K562 (cell line): ENCODE measurements around the gene ADAM19. TPM values are rescaled to one million over a fixed set of nuclear protein-coding genes. Genes with fewer than 3 reads are reported as not detected.

Source experiments
- ATAC-seq: fragments of 200-7000 bp; cut with Tn5 transposase; 3 replicates; pipeline ENCODE4 v1.9.1; 2020; ENCODE audit warnings: moderate library complexity
- BruUV-seq: library from RNA; stranded (reverse); fragments of 400-500 nt; replicated peaks from 2 replicates; lab custom pipeline; 2021; lab: Mats Ljungman, UMichigan
- CTCF ChIA-PET: fragments of 300-600 bp; formaldehyde crosslinking; extraction: SDS; loops from one replicate; lab custom pipeline; 2021; ENCODE audit warnings: low intra/inter-chr PET ratio; lab: Yijun Ruan, JAX
- POLR2A ChIA-PET: fragments of 300-600, 350-650 bp; sonication (Branson Sonifier 250); formaldehyde crosslinking; extraction: SDS; loops from one replicate; lab custom pipeline; 2021; ENCODE audit warnings: antibody characterized with exemption, inconsistent platforms; lab: Yijun Ruan, JAX
- DNase-seq, 4 experiments: peaks; one replicate each; pipeline versions ENCODE4 v3.0.0 to v3.0.0-alpha.2; 2011 to 2018; ENCODE audit warnings: low spot score in 3 of 4, mixed read lengths in 3 of 4; ENCODE audit errors: extremely low read depth in 1 of 4
- FAIRE-seq: peaks from 2 replicates; lab custom pipeline; 2011; peaks lifted over from hg19 to GRCh38; lab: Jason Lieb, UNC
- H2AFZ ChIP-seq: 2 replicates; pipeline ENCODE4 v1.6.0; 2011; ENCODE audit warnings: low read depth, low read length, control low read depth, inconsistent platforms
- H3K27ac ChIP-seq: fragments of 200-600 bp; 3 replicates; pipeline ENCODE4 v1.8.0; 2011; ENCODE audit warnings: low read depth, mild to moderate bottlenecking, control low read depth, inconsistent platforms, low read length, moderate library complexity, mixed read lengths; ENCODE audit errors: extremely low read depth
- H3K27me3 ChIP-seq, 2 experiments: fragments of 300-600 bp in 1 of 2; 2 replicates in 1 of 2; 3 replicates in 1 of 2; pipeline versions ENCODE4 v1.6.0 to v1.8.0; 2011; ENCODE audit warnings: inconsistent platforms in 2 of 2, low read length in 2 of 2, mild to moderate bottlenecking in 1 of 2, mixed read lengths in 1 of 2, moderate library complexity in 1 of 2; ENCODE audit not compliant: control insufficient read depth in 2 of 2, insufficient read depth in 2 of 2
- H3K36me3 ChIP-seq: fragments of 300-600 bp; 3 replicates; pipeline ENCODE4 v1.8.0; 2011; ENCODE audit warnings: mild to moderate bottlenecking, low read length, inconsistent platforms; ENCODE audit not compliant: control insufficient read depth, insufficient read depth
- H3K4me1 ChIP-seq, 2 experiments: fragments of 200-600 bp in 1 of 2; replicated peaks in 1 of 2; 2 replicates in 1 of 2; 3 replicates in 1 of 2; pipeline versions ENCODE4 v1.5.1 to v1.8.0; 2011; ENCODE audit warnings: inconsistent platforms in 2 of 2, low read length in 2 of 2, mild to moderate bottlenecking in 1 of 2, mixed read lengths in 1 of 2, moderate library complexity in 1 of 2; ENCODE audit not compliant: control insufficient read depth in 2 of 2, insufficient read depth in 2 of 2
- H3K4me2 ChIP-seq: 2 replicates; pipeline ENCODE4 v1.6.1; 2011; ENCODE audit warnings: low read length, control low read depth, inconsistent platforms, mixed read lengths; ENCODE audit not compliant: insufficient read depth
- H3K4me3 ChIP-seq: fragments of 200-600 bp; sonication (generic), shearing (Covaris generic); 2 replicates; pipeline ENCODE4 v1.5.1; 2016; ENCODE audit warnings: control low read depth, inconsistent platforms
- H3K79me2 ChIP-seq: fragments of 200-600 bp; 3 replicates; pipeline ENCODE4 v1.8.0; 2011; ENCODE audit warnings: low read length, inconsistent platforms; ENCODE audit not compliant: control insufficient read depth, insufficient read depth
- H3K9ac ChIP-seq, 2 experiments: 2 replicates each; pipeline versions ENCODE4 v1.6.0 to v1.6.1; 2011; ENCODE audit warnings: low read depth in 2 of 2, low read length in 2 of 2, control low read depth in 1 of 2, inconsistent platforms in 1 of 2, mild to moderate bottlenecking in 1 of 2, mixed read lengths in 1 of 2; ENCODE audit not compliant: insufficient read depth in 1 of 2
- H3K9me1 ChIP-seq: one replicate; pipeline ENCODE4 v1.6.0; 2011; ENCODE audit warnings: inconsistent platforms, mild to moderate bottlenecking, low read length, moderate library complexity; ENCODE audit not compliant: control insufficient read depth, insufficient read depth
- H3K9me3 ChIP-seq: replicated peaks from 2 replicates; pipeline ENCODE4 v1.5.1; 2011; ENCODE audit warnings: low read depth, low read length, inconsistent platforms; ENCODE audit not compliant: control insufficient read depth, insufficient read depth
- H4K20me1 ChIP-seq: replicated peaks from 2 replicates; pipeline ENCODE4 v1.6.1; 2011; ENCODE audit warnings: low read length, inconsistent platforms, mixed read lengths; ENCODE audit not compliant: control insufficient read depth, insufficient read depth
- ARID1B ChIP-seq: fragments of 450-650 bp; IDR thresholded peaks from 2 replicates; pipeline ENCODE4 v1.6.1; 2016; ENCODE audit warnings: antibody characterized with exemption, mild to moderate bottlenecking, inconsistent platforms
- DPF2 ChIP-seq: fragments of 450-650 bp; IDR thresholded peaks from 2 replicates; pipeline ENCODE4 v1.6.1; 2016
- EP400 ChIP-seq: fragments of 450-650 bp; IDR thresholded peaks from 2 replicates; pipeline ENCODE4 v1.6.1; 2017; ENCODE audit warnings: antibody characterized with exemption, mild to moderate bottlenecking, moderate library complexity
- RUNX1 ChIP-seq: sonication (generic); IDR thresholded peaks from 2 replicates; pipeline ENCODE4 v1.6.1; 2016; ENCODE audit warnings: antibody characterized with exemption, low read depth
- SREBF1 ChIP-seq: fragments of 150-350 bp; IDR thresholded peaks from 2 replicates; pipeline ENCODE4 v1.6.1; 2014; ENCODE audit warnings: antibody characterized with exemption, low read depth, low read length, borderline replicate concordance
- ZNF217 ChIP-seq: sonication (generic); formaldehyde crosslinking; IDR thresholded peaks from 2 replicates; pipeline ENCODE4 v1.8.0; 2022; ENCODE audit warnings: mild to moderate bottlenecking, missing genetic modification reagents
- WGBS: fragments of 100-300 bp; shearing (Covaris generic); methylation state at CpG from one replicate; pipeline ENCODE4 v1.1.6; 2016; ENCODE audit warnings: low coverage, mixed read lengths; ENCODE audit not compliant: insufficient coverage; ENCODE audit errors: missing lambda C conversion rate; 5-methylcytosine and 5-hydroxymethylcytosine counted together
- in situ Hi-C: fragments of 300-500 bp; cut with MboI; formaldehyde crosslinking; loops from 4 replicates; pipeline ENCODE4 v1.15.0; 2018; ENCODE audit warnings: inconsistent platforms, mixed read lengths
- intact Hi-C: fragments of 100-400 bp; cut with micrococcal nuclease; formaldehyde crosslinking; loops from 2 replicates; pipeline ENCODE4 v1.14.2; 2022
- polyA plus RNA-seq, 8 experiments: library from polyadenylated mRNA; depleted of rRNA in 4 of 8; stranded (reverse) in 5 of 8; unstranded in 3 of 8; fragments of >200 nt; fragmentation: Nextera tagmentation in 2 of 8; fragmentation: Illumina TruSeq in 1 of 8; extraction: Ambion mirVana in 2 of 8; extraction: Trizol in 1 of 8; gene quantifications; 2 replicates each; pipeline versions ENCODE4 v1.2.1 to v1.2.3, GENCODE V29; 2011 to 2014; ENCODE audit warnings: inconsistent platforms in 1 of 8, missing spikeins in 1 of 8
- total RNA-seq, 7 experiments: library from RNA; depleted of rRNA in 6 of 7; stranded (reverse); fragments of >200 nt in 6 of 7; fragmentation: Illumina TruSeq in 2 of 7; extraction: Trizol in 2 of 7; gene quantifications; 2 replicates each; pipeline versions ENCODE4 v1.2.1 to v1.2.3, GENCODE V29; 2011 to 2021; ENCODE audit warnings: low replicate concordance in 1 of 7
- TF ChIP-seq, protein P1 (sequence below): sonication (generic); IDR thresholded peaks from 2 replicates; pipeline ENCODE4 v1.6.1; 2016
- TF ChIP-seq, protein P2 (sequence below): sonication (generic); formaldehyde crosslinking; IDR thresholded peaks from 2 replicates; pipeline ENCODE4 v1.8.0; 2022; ENCODE audit warnings: mild to moderate bottlenecking, missing genetic modification reagents, borderline replicate concordance
- TF ChIP-seq, protein P3 (sequence below): fragments of 450-650 bp; IDR thresholded peaks from 2 replicates; pipeline ENCODE4 v1.6.1; 2017; ENCODE audit warnings: antibody characterized with exemption
- TF ChIP-seq, protein P4 (sequence below): IDR thresholded peaks from 2 replicates; pipeline ENCODE4 v1.6.1; 2011; ENCODE audit not compliant: insufficient read length; ENCODE audit errors: extremely low read depth

The ADAM19 gene
- total and polyA plus RNA-seq, 9 of the 15 experiments (the other 6 are each of a cell fraction or from before 2014, with no cell fraction given), result 0.11 to 1.1 (median 0.43) TPM

DNA sequence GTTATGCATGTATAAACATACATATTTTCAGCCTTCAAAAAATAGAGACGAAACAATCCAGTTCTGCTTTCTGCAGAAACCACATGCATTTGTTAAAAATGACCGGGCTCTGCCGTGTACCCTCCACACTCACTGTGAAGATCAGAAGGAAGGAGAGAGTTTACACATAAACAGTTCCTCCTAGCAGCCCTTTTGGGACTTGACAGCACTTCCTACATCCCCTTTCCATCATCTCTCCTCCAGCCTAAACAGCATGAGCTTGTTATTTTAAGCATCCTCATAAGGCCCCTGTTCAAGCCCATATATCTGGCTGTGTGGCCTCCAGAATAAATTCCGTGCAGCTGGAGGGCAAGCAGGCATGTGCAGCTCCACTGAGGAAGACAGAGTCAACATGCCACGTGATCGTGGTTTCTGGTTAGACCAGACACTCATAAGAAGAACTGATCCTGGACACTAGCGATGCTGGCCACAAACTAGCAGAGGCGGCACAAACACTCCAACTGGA lies 73.4 kb downstream of the ADAM19 start:
- ChIA-PET POLR2A (no interaction called here), CTCF (no interaction called here)
- H2AFZ ChIP-seq, result no peak overlapping the region
- no peaks in the 10 kb centered on the region for H4K20me1 ChIP-seq
- DNase-seq (no peak), FAIRE-seq (no peak), ATAC-seq (no peak)
- no peak overlapping the region for H3K27ac ChIP-seq
- H3K4me2 ChIP-seq, result no peak overlapping the region
- no peak overlapping the region for H3K4me3 ChIP-seq
- no peaks in the 10 kb centered on the region for H3K9me3 ChIP-seq
- H3K9me1 ChIP-seq, result no peaks in the 10 kb centered on the region
- in situ Hi-C loops (no loop called here), intact Hi-C loops (no loop called here)
- no TSS peak for BruUV-seq
- TF ChIP-seq, protein P1, sequence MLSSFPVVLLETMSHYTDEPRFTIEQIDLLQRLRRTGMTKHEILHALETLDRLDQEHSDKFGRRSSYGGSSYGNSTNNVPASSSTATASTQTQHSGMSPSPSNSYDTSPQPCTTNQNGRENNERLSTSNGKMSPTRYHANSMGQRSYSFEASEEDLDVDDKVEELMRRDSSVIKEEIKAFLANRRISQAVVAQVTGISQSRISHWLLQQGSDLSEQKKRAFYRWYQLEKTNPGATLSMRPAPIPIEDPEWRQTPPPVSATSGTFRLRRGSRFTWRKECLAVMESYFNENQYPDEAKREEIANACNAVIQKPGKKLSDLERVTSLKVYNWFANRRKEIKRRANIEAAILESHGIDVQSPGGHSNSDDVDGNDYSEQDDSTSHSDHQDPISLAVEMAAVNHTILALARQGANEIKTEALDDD, result no peak
- TF ChIP-seq EP400 (no peak), ARID1B (no peak), ZNF217 (no peak), DPF2 (no peak), SREBF1 (no peak), RUNX1 (no peak)
- TF ChIP-seq, protein P2, sequence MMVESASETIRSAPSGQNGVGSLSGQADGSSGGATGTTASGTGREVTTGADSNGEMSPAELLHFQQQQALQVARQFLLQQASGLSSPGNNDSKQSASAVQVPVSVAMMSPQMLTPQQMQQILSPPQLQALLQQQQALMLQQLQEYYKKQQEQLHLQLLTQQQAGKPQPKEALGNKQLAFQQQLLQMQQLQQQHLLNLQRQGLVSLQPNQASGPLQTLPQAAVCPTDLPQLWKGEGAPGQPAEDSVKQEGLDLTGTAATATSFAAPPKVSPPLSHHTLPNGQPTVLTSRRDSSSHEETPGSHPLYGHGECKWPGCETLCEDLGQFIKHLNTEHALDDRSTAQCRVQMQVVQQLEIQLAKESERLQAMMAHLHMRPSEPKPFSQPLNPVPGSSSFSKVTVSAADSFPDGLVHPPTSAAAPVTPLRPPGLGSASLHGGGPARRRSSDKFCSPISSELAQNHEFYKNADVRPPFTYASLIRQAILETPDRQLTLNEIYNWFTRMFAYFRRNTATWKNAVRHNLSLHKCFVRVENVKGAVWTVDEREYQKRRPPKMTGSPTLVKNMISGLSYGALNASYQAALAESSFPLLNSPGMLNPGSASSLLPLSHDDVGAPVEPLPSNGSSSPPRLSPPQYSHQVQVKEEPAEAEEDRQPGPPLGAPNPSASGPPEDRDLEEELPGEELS, result no peak
- TF ChIP-seq, protein P3, sequence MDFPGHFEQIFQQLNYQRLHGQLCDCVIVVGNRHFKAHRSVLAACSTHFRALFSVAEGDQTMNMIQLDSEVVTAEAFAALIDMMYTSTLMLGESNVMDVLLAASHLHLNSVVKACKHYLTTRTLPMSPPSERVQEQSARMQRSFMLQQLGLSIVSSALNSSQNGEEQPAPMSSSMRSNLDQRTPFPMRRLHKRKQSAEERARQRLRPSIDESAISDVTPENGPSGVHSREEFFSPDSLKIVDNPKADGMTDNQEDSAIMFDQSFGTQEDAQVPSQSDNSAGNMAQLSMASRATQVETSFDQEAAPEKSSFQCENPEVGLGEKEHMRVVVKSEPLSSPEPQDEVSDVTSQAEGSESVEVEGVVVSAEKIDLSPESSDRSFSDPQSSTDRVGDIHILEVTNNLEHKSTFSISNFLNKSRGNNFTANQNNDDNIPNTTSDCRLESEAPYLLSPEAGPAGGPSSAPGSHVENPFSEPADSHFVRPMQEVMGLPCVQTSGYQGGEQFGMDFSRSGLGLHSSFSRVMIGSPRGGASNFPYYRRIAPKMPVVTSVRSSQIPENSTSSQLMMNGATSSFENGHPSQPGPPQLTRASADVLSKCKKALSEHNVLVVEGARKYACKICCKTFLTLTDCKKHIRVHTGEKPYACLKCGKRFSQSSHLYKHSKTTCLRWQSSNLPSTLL, result no peak
- TF ChIP-seq, protein P4, sequence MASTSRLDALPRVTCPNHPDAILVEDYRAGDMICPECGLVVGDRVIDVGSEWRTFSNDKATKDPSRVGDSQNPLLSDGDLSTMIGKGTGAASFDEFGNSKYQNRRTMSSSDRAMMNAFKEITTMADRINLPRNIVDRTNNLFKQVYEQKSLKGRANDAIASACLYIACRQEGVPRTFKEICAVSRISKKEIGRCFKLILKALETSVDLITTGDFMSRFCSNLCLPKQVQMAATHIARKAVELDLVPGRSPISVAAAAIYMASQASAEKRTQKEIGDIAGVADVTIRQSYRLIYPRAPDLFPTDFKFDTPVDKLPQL, result no peak
- no peaks in the 10 kb centered on the region for H3K36me3 ChIP-seq
- no peaks in the 10 kb centered on the region for H3K79me2 ChIP-seq
- H3K4me1 ChIP-seq, result no peaks in the 10 kb centered on the region
- 26% methylated on average over 8 of the region's 8 CpGs for WGBS
- no peak overlapping the region for H3K9ac ChIP-seq
- peaks cover 0 to 7% of the 10 kb centered on the region in 2 experiments; a peak in 1 of 5 replicates for H3K27me3 ChIP-seq
